ENCODE measurements around the gene ARID3C.
A peak's percentile ranks its signal among the peaks of the same experiment; 100 is the strongest.
"Not testable (repeated sequence)": the region's sequence is repeated elsewhere in the genome, so short reads cannot be mapped to it uniquely, and the experiment has no call there.

Gene ARID3C

GRCh38 chr9:34651876-34652601 lies 23.2 kb upstream of the ARID3C start, which contains the start of gene IL11RA:
IL11RA (plus strand) TSS chr9:34652185; CDS start chr9:34655218, 3,033 bp downstream.
- DNase-seq, result peak; percentile 79

- DNase-seq, result no peak
Observed at GRCh38 chr9:34651321-34651720, 22.5 kb upstream of the ARID3C start.

GRCh38 chr9:34650816-34651215 lies 21.9 kb upstream of the ARID3C start:
- no peak for DNase-seq

GRCh38 chr9:34648673-34649072 lies 19.8 kb upstream of the ARID3C start:
- DNase-seq, result no peak

DNA sequence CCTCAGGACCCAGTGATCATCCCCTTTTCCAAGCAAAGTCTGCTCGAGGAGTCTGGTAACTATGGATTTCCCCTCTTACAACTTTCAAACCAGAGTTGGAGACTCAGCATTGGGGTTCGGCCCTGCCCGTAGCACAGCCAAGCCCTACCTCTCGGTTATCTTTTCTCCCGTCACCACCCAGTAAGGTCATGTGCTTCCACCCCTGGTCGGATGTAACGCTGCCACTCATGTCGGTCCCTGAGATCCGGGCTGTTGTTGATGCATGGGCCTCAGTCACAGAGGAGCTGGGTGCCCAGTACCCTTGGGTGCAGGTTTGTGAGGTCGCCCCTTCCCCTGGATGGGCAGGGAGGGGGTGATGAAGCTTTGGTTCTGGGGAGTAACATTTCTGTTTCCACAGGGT lies 18.8 kb upstream of the ARID3C start:
- no peak for DNase-seq

DNA sequence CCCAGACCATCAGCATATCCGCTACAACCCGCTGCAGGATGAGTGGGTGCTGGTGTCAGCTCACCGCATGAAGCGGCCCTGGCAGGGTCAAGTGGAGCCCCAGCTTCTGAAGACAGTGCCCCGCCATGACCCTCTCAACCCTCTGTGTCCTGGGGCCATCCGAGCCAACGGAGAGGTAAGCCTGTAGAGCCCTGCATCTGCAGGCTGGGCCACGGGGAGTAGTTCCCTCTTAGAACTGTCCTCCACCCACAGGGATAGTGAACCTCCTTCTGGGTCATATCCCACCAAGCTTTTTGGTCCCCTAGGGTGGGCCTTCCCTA lies 18.2 kb upstream of the ARID3C start:
- no peak for DNase-seq

- DNase-seq, result peak; percentile 74
Observed at GRCh38 chr9:34646211-34647083, 17.6 kb upstream of the ARID3C start, which contains the start of gene GALT. GALT (plus strand) TSS chr9:34646675; CDS start chr9:34646705, 30 bp downstream.

- DNase-seq, result no peak
Observed at GRCh38 chr9:34644766-34645314, 16.0 kb upstream of the ARID3C start.

DNA sequence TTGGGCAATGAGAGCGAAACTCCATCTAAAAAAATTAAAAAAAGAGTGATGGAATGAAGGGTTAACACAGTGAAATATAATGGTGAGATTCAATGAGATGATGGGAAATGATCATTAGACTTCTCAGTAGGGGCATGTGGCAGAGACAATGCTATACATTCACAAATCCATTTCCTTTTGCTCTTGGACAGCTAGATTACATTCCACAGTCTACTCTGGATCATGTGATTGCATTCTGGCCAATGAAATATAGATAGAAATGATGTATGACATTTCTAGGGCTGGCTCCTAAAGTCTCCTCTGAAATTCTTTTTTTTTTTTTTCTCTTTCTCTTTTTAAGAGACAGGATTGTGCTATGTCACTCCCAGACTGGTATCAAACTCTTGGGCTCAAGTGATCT lies 13.8 kb upstream of the ARID3C start:
- DNase-seq, result no peak

DNA sequence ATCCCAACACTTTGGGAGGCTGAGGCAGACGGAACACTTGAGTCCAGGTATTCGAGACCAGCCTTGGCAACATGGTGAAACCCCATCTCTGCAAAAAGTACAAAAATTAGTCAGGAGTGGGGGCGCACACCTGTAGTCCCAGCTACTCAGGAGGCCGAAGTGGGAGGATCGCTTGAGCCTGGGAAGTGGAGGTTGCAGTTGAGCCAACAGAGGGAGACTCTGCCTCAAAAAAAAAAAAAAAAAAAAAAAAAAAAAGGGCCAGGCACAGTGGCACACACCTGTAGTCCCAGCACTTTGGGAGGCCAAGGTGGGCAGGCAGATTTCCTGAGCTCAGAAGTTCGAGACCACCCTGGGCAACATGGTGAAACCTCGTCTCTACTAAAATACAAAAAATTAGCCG lies 10.5 kb upstream of the ARID3C start:
- not testable (repeated sequence) for DNase-seq

DNA sequence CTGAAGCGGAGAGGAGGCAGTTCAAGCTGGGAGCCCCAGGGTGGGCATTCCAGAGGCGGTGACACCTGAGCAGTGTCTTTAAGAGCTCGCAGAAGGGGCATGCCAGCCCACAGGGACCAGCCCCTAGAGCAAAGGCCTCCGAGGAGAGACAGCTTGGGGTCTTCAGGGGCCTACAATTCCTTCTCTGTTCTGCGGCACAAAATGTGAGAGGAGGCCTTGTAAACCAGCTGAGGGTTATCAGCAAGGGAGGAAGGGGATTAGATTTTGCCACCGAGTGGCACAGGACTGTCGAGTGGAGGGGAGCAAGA lies 9.2 kb upstream of the ARID3C start:
- DNase-seq, result no peak

GRCh38 chr9:34637356-34638137 lies 8.7 kb upstream of the ARID3C start, which contains the start of gene SIGMAR1:
SIGMAR1 (minus strand) TSS chr9:34637787; CDS start chr9:34637697, 90 bp downstream.
- peak; percentile 88 for DNase-seq

DNA sequence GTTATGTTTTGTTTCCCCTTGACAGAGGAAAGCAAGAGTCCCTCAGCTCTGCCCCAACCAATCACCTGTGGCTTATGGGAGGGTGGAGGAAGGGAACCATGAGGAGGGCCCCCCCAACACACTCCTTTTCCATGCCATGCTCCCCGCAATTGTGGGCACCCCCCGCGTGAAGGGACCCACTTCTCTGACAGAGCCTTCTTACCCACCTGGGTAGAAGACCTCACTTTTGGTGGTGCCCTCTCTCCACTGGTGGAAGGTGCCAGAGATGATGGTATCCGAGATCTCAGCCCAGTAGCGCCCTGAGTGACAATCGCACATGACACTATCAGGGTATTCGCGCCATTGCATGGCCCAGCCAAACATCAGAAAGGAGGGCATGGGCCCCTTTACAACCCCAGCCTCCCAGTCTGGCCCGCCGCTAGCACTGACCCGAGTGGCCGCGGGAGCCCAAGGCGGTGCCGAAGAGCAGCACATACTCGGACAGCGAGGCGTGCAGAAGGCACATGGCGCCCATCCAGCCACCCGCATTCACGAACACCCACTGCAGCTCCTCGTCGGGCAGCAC lies 8.0 kb upstream of the ARID3C start:
- DNase-seq, result peak; percentile 35

DNA sequence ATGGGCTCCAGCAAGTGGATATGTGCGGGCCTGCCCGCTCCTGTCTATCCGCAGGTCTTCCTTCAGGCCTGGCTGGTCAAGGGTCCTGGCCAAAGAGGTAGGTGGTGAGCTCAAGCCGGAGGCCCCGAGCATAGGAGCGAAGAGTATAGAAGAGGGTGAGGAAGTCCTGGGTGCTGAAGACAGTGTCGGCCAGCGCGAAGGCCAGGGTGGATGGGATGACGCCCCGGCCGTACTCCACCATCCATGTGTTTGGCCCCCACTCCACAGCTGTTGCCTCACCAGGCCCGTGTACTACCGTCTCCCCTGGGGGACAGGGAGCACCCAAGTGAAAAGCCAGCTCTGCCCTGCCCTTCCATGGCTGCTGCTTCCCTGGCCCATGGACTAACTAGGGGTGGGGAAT lies 6.7 kb upstream of the ARID3C start:
- no peak for DNase-seq

DNA sequence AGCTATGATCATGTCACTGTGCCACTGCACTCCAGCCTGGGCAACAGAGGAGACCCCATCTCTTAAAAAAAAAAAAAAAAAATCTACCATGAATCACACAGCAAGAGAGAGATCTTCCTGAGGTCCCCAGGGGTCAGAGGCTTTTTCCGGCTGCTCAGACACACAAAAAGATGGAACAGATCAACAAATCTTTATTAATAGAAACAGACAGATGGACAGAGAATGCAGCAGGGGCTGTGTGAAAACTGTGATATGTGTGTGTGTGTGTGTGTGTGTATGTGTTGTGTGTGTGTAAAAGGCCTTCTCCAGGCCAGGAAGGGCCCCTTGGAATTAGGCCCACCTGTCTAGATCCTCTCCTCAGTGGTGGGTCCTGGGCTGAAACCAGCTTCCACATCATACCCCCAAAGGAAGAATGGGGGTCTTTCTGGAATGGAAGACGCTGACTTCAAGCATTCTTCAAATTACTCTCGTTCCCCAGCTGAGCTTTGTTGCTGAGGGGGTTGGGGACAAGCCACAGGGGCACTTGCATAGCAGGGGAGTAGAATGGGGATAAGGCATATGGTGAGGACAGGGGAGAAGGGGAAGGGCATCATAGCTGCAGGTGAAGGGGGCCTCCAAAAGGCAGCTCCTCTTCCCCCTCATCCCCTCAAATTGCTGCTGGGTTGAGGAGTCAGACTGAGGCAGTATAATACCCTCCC lies 5.8 kb upstream of the ARID3C start:
- DNase-seq, result no peak

DNA sequence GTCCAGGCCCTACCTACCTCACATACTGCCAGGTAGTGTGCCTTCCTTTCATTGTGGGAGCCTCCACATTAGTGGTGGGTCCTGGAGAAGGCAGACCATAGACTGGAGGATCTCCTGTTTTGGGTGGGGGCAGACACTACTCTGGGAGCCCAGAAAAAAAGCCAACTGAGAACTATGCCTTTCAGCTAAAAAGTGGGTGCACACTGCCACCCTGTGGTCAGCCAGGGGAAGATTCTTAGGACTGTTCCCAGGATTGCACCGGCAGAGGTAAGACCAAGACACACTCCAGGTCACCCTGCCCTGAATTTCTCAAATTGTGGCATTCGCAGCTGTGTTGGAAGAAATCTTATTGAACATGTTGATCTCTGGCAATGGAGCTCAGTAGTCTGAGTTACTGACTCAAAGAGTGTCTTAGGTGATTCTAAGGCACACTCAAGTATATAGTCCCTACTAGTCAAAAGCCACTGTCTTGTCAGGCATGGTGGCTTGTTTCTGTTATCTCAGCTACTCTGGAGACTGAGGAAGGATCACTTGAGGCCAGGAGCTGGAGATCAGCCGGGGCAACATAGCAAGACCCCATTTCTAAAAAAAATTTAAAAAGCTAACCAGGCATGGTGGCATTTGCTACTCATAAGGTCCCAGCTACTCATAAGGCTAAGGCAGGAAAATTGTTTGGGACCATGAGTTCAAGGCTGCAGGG lies 5.1 kb upstream of the ARID3C start:
- DNase-seq, result peak; percentile 49

GRCh38 chr9:34633166-34633565 lies 4.3 kb upstream of the ARID3C start:
- no peak for DNase-seq

GRCh38 chr9:34630402-34631154 lies 1.7 kb upstream of the ARID3C start:
- DNase-seq, result no peak

- DNase-seq, result no peak
Observed at GRCh38 chr9:34629491-34629808, 584 bp upstream of the ARID3C start.

DNA sequence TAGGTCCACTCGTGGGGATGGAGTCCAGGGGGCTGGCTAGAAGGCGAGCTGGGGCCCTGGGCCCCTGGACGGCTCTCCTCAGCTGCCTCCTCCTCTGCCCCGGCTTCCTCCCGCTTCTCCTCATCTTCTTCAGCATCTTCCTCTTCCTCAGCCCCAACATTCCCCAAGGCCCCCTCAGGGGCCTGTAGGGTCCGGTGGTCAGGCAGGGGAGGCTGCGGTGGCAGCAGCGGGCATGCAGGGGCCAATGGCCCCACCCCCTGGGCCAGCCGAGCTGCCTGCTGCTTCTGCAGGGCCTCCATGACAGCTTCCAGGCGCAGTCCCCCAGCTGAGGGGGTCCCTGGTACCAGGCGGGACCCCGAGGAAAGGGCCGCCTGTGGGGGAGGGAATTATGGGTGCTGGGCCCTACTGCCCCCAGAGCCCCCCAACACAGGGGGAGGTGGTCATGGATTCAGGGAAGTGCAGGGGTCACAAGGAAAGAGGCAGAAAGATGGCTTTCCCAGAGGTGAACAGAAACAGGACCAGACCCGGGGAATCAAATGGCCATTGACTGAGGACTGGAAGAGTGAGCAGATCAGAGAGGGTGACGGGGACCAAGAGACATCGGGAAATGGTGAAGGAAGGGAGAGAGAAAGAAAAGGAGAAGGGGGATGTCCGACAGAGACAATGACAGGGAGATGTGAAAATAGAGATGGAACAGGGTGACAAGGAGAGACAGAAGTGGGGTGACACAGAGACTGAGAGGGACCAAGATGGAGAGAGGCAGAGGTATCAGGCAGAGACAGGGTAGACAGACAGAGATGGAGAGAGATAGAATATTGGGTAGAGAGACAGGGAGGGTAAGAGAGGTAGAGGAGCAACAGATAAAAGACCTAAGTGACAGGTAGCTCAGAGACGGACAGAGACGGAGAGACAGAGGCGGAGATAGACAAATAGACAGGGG lies 880 bp downstream of the ARID3C start:
- no peak for DNase-seq

Data from HCEC 1CT (cell line).